ENCODE results near the gene COA5.

COA5 gene

DNA sequence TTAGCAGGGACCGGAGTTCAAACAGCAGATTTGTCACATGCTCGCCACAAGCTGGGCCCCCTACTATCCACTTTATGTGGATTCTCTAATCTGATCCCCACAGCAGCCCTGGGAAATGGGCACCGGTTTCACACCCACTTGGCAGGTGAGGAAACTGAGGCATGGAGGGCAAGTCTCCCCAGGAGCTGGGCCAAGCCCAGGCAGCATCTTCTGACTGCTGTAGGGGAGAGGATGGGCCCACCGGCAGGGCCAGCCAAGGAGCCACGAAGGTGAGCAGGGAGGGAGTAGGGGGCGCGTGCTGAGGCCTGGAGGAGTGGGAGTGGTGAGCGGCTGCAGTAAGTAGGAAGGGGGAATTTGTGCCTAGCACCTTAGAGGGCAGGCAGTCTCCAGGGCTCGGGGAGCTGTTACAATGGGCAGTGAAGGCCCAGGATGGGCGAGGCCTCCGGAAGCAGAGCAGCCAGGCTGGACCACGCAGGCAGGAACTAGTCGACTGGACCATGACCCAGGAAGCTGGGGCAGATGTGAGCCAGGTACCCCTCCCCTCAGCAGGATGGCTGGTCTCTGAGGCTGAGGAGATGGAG lies 37.1 kb downstream of the COA5 start:
- no peak for DNase-seq

DNA sequence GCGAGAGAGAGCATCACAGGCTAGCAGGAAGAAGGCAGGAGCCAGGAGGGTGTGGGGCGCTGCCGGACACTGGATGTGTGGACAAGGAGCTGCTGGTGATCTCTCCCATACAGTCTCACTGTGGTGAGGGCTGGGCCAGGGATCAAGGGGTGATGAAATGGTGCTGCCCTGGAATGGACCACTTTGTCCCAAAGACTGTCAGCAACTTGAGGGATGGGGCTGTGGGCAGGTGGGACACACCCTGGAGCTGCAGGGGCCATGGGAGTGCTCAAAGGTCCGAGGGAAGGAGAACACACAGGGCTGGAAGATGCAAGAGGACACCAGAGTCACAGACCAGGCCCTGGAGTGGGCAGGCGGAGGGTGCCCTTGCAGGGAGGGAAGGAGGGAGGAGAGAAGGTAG lies 38.0 kb downstream of the COA5 start:
- DNase-seq, result no peak

DNA sequence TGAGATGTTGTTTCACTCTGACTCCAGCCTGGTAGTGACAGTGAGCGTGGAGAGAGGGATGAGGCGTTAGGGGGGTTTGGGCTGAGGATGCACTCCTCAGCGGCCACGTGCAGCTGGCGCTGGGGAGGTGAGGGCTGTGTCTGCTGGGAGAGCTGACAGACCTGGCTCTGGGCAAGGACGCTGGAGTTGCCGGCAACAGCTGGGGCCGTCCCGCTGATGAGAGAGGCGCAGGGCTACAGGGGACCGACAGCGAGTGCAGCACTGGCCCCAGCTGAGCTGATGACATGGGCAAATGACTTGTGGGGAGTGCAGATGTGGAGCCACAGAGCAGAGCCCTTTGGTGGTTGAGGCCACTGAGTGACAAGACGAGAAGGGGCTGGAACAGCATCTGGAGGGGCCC lies 38.4 kb downstream of the COA5 start:
- DNase-seq, result no peak

DNA sequence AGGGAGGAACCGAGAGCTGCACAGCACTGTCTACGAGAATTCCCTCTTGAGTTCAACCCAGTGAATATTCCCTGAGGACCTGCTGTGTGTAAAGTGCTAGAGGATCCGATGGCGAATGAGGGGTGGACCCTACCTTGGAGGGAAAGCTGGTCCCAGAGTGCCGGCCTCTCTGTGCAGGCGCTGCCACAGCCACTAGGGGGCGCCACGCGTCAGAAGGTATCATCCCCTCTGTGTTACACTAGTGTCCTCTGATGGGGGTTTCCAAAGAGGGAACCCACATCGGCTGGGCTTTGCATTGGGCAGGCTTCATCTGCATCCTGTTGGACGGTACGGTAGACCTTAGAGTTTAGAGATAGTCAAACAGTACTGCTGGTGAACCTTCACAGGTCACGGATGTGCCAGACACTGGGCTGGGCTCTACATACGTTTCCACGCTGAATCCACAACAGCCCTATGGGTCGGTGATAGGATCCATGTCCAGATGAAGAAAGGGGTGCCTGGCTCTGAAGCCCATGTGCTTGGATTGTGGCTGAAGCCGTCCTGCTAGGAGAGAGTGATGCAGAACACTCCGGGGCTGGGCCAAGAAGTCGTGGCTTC lies 39.0 kb downstream of the COA5 start:
- peak; percentile 5 for DNase-seq

DNA sequence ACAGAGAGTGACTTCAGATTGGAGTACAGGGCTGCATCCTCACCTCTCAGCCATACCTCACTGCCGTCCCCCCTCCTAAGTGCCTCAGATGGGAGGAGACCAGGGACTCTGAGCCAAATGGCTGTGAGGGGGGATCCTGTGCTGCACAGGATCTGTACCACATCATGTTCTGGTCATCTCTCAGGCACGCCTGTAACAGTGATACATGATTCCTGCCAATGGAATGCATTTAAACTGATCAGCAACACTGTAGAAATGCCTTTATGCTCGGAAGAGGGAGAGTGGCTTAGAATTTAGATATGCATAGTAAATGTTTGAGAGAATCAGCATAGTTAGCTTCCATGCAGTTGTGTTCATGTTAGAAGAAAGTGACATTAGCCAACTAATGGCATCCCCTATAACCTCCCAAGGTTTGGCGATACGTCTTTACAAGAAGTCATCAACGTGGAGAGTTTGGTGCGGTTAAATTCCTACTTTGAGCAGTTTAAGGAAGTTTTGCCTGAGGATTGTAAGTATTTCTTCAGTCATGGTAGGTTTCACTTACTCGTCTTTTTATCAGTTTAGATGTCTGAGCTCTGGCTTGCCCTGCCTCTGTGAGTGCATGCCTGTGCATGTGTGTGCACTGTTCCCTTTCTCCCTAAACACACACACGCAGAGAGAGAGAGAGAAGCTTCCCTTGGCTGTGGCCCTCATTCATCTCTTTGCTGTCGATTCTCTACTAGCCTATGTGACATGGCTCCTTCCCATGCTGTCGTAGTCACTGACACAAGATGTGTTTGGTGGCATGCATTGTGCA lies 40.0 kb downstream of the COA5 start:
- DNase-seq, result peak; percentile 67

DNA sequence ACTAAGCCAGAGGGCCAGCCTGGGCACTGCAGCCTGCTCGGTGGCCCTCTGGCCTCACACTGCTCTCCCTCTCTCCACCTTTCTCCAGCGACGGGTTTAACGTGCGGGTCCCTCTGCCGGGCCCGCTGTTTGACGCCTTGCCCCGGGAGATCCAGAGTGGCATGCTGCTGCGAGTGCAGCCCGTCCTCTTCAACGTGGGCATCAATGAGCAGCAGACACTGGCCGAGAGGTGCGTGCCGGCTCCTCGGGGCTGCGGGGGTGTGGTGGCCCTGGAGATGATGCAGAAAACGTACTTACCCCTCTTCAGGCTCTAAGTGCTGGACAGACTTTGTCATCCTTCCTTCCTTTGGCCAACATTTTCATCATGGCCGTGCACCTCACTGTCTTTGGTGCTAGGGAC lies 42.4 kb downstream of the COA5 start:
- DNase-seq, result no peak

DNA sequence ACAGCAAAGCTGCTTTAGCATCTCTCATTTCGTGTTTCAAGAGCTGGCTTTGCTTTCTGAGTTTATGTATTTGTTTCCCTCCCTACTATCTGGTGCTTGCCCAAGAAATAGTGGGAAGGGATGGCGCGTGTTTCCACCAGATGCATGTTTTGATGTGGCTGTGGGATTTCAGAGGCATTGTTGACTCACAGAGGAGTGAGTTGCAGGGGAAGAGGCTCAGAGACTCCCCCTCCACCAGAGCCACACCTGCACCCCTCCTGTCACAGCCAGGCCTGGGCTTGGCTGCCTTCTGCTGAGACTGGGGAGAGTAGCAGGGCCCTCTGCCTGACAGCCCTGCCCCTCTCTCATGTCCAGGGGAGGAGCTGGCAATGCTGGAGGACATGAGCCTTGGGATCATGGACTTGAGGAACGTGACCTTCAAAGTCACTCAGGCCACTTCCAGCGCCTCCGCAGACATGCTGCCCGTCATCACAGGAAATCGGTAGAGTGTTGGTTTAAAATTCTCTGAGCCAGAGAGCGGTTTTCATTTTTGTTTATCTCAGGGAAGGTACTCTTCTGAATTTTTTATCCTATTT lies 42.9 kb downstream of the COA5 start:
- DNase-seq, result no peak

DNA sequence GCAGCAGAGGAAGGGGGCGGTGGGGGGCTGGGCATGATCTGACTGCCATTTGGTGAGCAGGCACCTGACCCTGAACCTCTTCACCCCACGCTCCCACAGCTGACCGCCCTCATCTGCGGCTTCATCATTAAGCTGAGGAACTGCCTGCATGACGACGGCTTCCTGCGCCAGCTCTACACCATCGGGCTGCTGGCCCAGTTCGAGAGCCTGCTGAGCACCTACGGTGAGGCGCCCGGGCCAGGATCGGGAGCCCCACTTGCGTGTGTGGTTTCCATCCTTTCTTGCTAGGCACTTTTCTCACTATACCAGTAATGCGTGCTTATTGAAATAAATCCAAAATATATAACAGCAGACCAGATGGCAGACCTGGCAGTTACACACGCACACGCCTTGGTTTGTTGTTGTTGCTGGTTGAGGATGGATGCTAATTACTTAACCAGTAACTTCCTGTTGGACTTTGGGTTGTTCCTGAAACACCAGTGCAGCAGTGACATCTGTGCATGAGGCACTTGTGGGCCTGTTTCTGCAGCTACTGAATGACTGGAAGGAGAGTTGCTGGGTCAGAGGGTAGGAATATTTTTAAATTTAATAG lies 43.7 kb downstream of the COA5 start:
- no peak for DNase-seq

DNA sequence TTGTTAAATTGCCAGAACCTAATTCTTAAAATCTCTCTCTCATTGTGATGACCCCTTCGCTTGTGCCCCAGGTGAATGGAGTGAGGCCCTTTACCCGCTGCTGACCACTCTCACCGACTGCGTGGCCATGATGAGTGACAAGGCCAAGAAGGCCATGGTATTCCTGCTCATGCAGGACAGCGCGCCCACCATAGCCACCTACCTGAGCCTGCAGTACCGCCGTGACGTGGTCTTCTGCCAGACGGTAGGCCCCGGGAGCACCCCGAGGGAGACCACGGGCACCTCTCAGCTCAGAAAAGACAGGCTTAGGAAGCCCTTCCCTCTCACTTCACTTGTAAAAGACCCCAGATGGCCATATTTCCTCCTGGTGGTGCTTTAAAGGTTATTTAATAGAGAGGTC lies 44.9 kb downstream of the COA5 start:
- DNase-seq, result no peak

DNA sequence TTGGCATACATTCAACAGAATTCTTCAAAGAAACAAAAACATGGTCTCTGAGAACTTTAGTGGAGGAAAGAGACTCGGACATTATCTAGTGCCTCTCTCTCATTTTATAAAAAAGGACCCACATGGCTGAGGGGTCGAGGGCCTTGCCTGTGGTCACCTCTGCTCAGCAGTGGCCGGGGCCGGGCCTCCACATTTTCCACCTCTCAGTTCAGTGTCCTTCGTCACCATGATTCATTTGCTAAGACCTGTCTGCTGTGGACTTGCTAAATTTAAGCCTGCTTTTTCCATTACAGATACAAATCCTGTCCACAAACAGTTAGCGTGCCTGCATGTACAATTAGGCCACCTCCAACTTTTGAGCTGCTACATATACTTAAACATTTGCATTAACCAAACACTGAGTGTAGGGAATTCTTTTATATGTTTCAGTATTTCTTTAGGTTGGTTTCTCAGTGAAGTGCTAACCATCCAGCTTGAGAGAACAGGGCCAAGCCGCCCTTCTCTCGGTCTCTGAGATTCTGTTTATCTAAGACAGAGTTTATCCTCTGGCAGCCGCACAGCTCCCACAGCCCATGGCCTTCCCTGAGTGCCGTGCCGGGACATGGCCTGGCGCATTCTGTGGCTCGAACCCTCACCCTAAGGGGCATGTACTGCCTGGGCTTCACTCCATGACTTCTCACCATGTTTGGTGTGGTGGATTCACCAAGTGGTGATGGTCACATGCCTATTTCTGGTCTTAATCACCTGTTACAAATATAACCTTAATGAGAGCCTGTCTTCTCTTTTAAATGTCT lies 46.2 kb downstream of the COA5 start:
- DNase-seq, result no peak

DNA sequence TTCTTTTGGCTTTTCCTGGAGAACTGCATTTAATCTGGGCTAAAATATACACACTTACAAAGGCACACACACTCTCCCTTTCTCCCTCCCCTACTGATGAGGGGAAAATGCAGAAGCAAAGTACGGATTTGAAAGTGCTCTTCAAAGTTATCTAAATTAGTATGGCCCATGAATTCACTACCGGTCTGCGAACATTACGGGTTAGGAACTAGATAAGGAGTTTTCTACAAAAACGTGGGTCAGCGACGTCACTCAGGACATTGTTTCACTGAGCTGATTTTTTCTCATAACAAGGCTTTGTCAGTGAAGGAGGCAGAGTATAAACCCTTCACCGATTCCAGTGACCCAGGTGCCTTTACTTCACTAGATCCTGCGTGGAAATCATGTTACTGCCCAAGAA lies 47.3 kb downstream of the COA5 start:
- DNase-seq, result no peak

DNA sequence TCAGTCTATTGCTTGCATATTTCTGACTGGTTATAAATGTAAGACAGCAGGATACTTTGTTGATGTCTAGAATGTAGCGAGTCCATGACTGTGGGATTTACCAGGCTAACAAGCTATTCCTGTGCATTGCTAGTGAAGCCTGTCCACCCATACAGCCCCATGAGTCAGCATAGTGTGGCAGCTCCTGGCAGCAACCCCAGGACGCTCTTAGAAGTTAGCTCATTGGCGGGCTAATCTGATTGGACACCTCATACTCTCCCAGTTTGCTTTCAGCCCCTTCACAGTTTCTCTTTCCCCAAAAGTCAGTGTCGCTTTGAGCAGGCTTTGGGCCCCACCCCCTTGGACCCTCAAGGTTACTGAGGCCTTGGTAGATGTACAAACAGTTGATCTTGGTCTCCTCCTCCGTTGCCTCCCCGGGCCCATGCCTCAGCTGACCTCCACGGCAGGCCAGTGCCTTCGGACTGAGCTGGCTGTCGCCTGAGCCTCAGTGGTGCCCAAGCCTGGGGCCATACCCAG lies 48.0 kb downstream of the COA5 start:
- peak; percentile 93 for DNase-seq

DNA sequence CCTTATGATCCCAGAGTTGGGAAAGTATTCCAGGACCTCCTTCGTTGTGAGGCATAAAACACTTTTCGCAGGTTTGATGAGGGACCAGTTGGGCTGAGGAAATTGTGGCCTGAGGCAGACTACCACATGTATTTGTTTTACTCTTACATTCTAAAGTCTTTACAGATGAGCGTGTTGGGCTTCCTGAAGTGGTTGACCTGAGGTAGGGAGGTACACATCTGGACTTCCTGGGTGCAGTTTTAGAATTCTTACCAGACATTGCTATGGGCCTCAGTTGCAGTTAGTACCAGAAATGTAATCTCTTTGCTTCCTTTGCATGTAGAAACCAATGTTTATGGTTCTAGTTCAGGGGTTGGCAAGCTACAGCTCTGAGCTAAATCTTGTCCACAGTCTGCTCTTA lies 48.7 kb downstream of the COA5 start:
- peak; percentile 17 for DNase-seq

DNA sequence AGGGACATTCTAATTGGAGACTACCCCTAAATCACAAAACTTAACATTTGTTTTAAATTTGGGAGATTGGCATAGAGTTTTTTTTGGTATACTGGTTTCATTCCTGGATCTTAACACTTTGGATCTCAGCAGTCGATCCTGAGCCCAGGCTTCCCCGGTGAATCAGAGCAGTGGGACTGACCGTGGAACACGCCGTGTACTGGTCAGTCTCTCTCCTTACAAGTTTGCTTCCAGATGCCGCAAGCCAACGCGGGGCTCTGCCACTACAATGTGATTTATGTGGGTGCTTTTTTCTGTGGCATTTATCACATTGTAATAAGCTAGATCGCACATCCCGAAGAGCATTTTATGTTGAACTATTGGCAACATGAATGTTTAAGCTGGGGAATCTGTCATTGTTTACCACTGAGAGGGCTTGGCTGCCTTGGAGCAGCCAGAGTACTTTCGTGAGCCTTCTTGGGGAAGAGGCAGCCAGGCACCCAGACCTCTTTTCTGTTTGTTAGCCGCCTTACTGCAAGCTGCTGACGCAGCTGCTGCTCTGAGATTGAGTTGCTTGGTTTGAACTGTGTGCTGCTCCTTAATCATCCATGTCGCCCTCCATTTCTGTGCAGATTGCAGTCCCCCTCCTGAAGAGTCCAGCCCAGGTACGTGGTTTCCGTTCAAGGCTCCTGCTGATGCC lies 49.3 kb downstream of the COA5 start:
- peak; percentile 3 for DNase-seq

DNA sequence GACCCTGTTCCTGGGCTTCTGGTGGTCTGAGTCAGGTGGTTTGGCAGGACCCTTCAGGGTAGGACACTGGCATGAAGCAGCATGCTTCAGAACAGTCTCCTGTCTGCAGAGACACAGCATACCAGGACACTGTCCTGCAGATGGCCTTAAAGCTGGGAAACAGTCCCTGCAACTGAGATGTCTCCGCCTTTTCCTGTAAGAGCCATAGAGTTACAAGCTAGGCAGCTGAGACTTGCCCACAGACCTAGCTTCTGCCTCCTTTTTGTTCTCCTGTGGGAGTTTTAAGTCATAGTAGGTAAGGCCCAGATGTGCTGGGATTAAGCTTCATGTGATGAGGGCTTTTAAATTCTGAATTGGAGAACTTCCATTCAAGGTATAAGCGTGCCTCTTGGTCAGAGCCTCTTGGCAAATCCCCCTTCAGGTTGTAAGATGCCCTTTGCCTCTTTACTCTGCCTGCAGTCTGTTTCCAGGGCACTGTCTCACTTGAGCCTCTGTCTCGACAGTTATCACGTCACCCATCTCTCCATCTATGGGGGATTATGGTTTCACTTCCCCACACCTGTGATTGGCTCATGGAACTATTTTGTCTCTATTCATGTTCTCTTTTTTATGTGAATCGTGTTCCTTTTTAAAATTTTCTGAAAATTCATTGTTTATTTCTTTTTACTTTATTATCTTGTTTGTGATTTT lies 51.8 kb downstream of the COA5 start:
- no peak for DNase-seq

DNA sequence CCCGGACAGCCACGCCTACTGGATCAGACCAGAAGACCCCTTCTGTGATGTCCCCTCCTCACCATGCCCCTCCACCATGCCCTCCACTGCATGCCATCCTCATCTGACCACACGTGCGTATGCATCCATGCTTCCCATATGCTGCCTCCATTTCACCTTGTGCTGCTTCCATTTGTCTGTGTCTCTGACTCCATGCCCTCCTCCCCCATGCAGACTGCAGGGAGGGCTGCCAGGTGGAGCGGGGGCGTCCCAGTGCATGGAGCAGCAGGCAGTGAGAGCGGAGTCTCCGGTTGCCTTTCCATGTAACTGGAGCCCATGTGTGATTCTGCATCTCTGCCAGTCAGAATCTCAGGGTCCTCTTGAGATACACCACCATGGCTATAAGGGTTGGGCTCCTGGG lies 52.6 kb downstream of the COA5 start:
- DNase-seq, result no peak

DNA sequence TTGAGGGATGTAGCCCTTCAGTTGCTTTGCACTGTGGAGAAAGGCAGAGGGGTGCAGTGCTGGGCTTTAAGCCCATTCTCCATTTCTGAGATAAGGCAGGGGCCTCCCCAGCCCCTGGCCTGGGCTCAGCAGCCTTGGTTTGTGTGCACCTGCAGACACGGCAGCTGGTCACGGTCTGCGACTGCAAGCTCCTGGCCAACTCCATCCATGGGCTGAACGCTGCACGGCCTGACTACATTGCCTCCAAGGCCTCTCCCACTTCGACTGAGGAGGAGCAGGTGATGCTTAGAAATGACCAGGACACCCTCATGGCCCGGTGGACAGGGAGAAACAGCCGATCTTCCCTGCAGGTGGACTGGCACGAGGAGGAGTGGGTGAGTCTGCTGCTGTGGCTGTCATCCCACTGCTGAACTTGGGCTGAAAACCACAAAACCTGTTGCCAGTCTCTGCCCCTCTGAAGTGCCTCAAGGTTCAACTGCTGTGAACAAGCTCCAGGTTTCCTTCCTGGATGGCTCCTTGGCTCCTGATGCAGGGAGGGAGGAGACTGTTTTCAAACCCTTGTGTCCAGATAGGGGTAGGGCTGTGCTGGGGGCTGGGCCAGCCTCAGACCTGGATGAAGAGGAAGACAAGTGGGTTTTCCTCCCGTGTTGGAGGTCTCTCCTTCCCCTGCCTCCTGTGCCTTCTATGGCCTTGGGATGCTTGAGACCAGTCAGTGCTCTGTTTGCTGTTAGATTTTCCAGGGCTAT lies 54.0 kb downstream of the COA5 start:
- no peak for DNase-seq

DNA sequence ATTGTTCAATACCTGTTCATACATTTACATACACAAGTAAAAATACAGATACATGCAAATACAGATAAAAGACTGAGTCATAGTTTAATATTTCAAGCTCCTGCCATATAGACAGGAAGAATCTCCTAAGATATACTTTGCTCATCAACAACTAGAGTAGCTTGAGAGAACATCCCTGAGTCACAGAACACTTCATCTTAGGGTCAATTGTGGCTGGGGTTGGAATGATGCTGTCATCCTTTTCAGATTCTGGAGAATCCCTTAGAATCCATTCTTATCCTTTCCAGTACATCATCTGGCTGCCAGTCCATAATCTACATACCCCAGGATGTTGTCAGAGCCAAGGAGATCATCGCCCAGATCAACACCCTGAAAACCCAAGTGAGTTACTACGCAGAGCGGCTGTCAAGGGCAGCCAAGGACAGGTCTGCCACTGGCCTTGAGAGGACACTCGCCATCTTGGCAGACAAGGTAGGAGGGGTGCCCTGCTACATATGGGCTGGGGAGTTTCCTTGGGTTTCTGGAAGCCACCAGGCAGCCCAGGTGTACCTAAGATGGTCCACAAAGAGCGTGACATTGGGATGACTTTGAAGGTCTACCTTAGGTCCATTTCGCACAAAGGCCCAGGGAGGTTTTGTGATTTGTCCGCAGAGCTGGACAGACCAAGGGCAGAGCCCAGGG lies 55.7 kb downstream of the COA5 start:
- DNase-seq, result peak; percentile 84

DNA sequence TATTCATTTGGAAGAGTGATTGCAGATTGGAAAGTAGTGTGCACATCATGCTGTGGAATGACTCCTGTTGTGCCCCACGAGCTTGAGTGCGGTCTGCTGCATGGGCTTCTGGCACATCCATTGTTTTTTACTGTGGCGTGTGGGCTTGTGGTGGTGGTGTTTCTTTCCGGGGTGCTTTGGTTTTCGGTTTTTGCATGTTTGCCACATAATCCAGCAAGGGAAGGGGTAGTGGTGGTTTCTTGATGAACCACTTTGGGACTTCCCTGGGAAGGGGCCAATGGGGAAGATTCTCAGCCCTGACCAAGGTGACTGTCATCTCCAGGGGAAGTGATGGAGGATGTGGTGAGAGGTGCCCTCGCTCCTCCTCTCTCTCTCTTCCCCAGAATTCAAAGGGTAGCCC lies 57.0 kb downstream of the COA5 start:
- no peak for DNase-seq

DNA sequence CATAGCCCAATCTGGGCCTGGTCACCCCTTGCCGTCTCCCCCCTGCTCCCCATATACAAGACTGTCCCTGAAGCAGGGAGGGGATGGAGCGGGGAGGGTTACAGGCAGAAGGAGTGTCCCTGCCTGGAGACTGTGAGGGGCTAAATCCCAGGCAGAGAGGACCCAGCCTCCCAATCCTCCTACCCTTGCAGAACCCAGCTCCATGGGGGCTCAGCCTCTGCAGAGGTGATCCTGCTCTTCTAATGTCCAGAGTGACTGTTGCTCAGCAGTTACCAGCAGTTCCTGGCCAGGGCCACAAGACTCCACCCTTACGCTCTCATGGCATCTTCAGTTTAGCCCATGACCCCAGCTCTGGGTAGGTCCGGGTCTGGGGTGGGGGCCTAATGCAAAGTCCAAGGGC lies 58.1 kb downstream of the COA5 start:
- DNase-seq, result no peak

Data from HCEC 1CT (cell line).